SK-N-SH (cell line): ENCODE measurements around the gene ISCA2. TPM values are rescaled to one million over a fixed set of nuclear protein-coding genes. Genes with fewer than 3 reads are reported as not detected.

Experiments
- CTCF ChIA-PET: fragments of 300-600, 350-600 bp; formaldehyde crosslinking; extraction: SDS; loops from one replicate; lab custom pipeline; 2021; lab: Yijun Ruan, JAX
- POLR2A ChIA-PET: fragments of 350-600 bp; sonication (Branson Sonifier 250); formaldehyde crosslinking; extraction: SDS; loops from one replicate; lab custom pipeline; 2020; ENCODE audit warnings: antibody characterized with exemption, inconsistent platforms; lab: Yijun Ruan, JAX
- DNase-seq: peaks from one replicate; pipeline ENCODE4 v3.0.0; 2012
- H2AFZ ChIP-seq: fragments of 200-600 bp; sonication (generic); 2 replicates; pipeline ENCODE4 v1.8.1; 2016; ENCODE audit warnings: antibody characterized with exemption, mild to moderate bottlenecking, low read depth
- H3F3A ChIP-seq: fragments of 200-600 bp; sonication (generic); replicated peaks from 2 replicates; pipeline ENCODE3; 2016; ENCODE audit warnings: antibody characterized with exemption, mild to moderate bottlenecking; ENCODE audit not compliant: insufficient read depth
- H3K27ac ChIP-seq, 2 experiments: fragments of 200-500 bp in 1 of 2; fragments of 200-600 bp in 1 of 2; sonication (Bioruptor generic) in 1 of 2; sonication (generic), shearing (Covaris generic) in 1 of 2; 2 replicates each; pipeline versions ENCODE4 v1.5.1 to v1.6.1; 2014 to 2016; ENCODE audit warnings: low read depth in 2 of 2, inconsistent platforms in 1 of 2, low read length in 1 of 2, mild to moderate bottlenecking in 1 of 2, mixed read lengths in 1 of 2
- H3K27me3 ChIP-seq: fragments of 200-600 bp; sonication (generic), shearing (Covaris generic); 2 replicates; pipeline ENCODE4 v1.6.1; 2016; ENCODE audit warnings: mixed run types; ENCODE audit not compliant: insufficient read depth
- H3K36me3 ChIP-seq, 2 experiments: fragments of 200-500 bp in 1 of 2; fragments of 200-600 bp in 1 of 2; sonication (Bioruptor generic) in 1 of 2; sonication (generic) in 1 of 2; replicated peaks in 1 of 2; 2 replicates each; pipeline versions ENCODE3 to v1.5.1; 2014 to 2016; ENCODE audit warnings: low read length in 1 of 2, mild to moderate bottlenecking in 1 of 2; ENCODE audit not compliant: insufficient read depth in 2 of 2, control insufficient read depth in 1 of 2
- H3K4me1 ChIP-seq, 2 experiments: fragments of 200-500 bp in 1 of 2; fragments of 200-600 bp in 1 of 2; sonication (Bioruptor generic) in 1 of 2; sonication (generic), shearing (Covaris generic) in 1 of 2; 2 replicates each; pipeline versions ENCODE4 v1.5.1 to v1.6.1; 2014 to 2016; ENCODE audit warnings: low read depth in 1 of 2, low read length in 1 of 2, mixed run types in 1 of 2; ENCODE audit not compliant: insufficient read depth in 2 of 2, control insufficient read depth in 1 of 2
- H3K4me2 ChIP-seq: fragments of 200-600 bp; sonication (generic), shearing (Covaris generic); 2 replicates; pipeline ENCODE4 v1.6.1; 2017; ENCODE audit warnings: mixed run types
- H3K4me3 ChIP-seq, 2 experiments: fragments of 200-500 bp in 1 of 2; fragments of 200-600 bp in 1 of 2; sonication (Bioruptor generic) in 1 of 2; sonication (generic), shearing (Covaris generic) in 1 of 2; 2 replicates each; pipeline versions ENCODE4 v1.5.1 to v1.8.1; 2014 to 2016; ENCODE audit warnings: low read depth in 2 of 2, inconsistent platforms in 1 of 2, low read length in 1 of 2, mild to moderate bottlenecking in 1 of 2, mixed read lengths in 1 of 2, moderate library complexity in 1 of 2
- H3K79me2 ChIP-seq: fragments of 200-600 bp; sonication (generic); 2 replicates; pipeline ENCODE4 v1.8.1; 2017; ENCODE audit warnings: mild to moderate bottlenecking; ENCODE audit not compliant: insufficient read depth
- H3K9ac ChIP-seq: fragments of 200-600 bp; sonication (generic); 2 replicates; pipeline ENCODE4 v1.6.1; 2017; ENCODE audit warnings: mixed run types
- H3K9me2 ChIP-seq: fragments of 200-600 bp; sonication (generic); 2 replicates; pipeline ENCODE4 v1.6.1; 2017; ENCODE audit warnings: mixed run types
- H3K9me3 ChIP-seq: fragments of 200-600 bp; sonication (generic); 2 replicates; pipeline ENCODE4 v1.6.1; 2017; ENCODE audit warnings: mixed run types, mild to moderate bottlenecking, moderate library complexity
- H4K20me1 ChIP-seq: fragments of 200-600 bp; sonication (generic); 2 replicates; pipeline ENCODE4 v1.6.1; 2017; ENCODE audit warnings: mild to moderate bottlenecking, mixed run types; ENCODE audit not compliant: insufficient read depth
- CHD2 ChIP-seq: fragments of 150-350 bp; IDR thresholded peaks from 2 replicates; pipeline ENCODE4 v1.6.1; 2018; ENCODE audit warnings: low read length; ENCODE audit not compliant: partially characterized antibody
- CTCF ChIP-seq: fragments of 200-600 bp; sonication (generic); IDR thresholded peaks from 2 replicates; pipeline ENCODE4 v1.6.1; 2017; ENCODE audit warnings: antibody characterized with exemption, mild to moderate bottlenecking, moderate library complexity
- JUND ChIP-seq: IDR thresholded peaks from 2 replicates; pipeline ENCODE4 v1.4.0; 2012
- MAX ChIP-seq: IDR thresholded peaks from 2 replicates; pipeline ENCODE4 v1.4.0; 2012; ENCODE audit warnings: low read depth
- MEF2A ChIP-seq: IDR thresholded peaks from 2 replicates; pipeline ENCODE4 v1.4.0; 2012; ENCODE audit warnings: low read depth, borderline replicate concordance
- NRF1 ChIP-seq: IDR thresholded peaks from 2 replicates; pipeline ENCODE4 v1.6.1; 2012; ENCODE audit warnings: low read depth, mild to moderate bottlenecking, low read length
- POLR2AphosphoS5 ChIP-seq: IDR thresholded peaks from 2 replicates; pipeline ENCODE4 v1.6.1; 2012; ENCODE audit warnings: low read depth, low read length
- RCOR1 ChIP-seq: fragments of 150-350 bp; IDR thresholded peaks from 2 replicates; pipeline ENCODE4 v1.6.1; 2017; ENCODE audit warnings: antibody characterized with exemption, low read length
- REST ChIP-seq: IDR thresholded peaks from 2 replicates; pipeline ENCODE4 v1.6.1; 2012; ENCODE audit warnings: mild to moderate bottlenecking, low read depth, low read length, moderate library complexity
- RXRA ChIP-seq: IDR thresholded peaks from 2 replicates; pipeline ENCODE4 v1.4.0; 2012; ENCODE audit warnings: low read depth, mild to moderate bottlenecking, borderline replicate concordance
- SIN3A ChIP-seq: IDR thresholded peaks from 2 replicates; pipeline ENCODE4 v1.6.1; 2012; ENCODE audit warnings: low read depth, mild to moderate bottlenecking, low read length, moderate library complexity, borderline replicate concordance
- TAF1 ChIP-seq: IDR thresholded peaks from 2 replicates; pipeline ENCODE4 v1.6.1; 2012; ENCODE audit warnings: low read depth, mild to moderate bottlenecking, low read length, moderate library complexity, borderline replicate concordance
- USF1 ChIP-seq: IDR thresholded peaks from 2 replicates; pipeline ENCODE4 v1.4.0; 2012; ENCODE audit warnings: low read depth, borderline replicate concordance
- USF2 ChIP-seq: fragments of 150-350 bp; IDR thresholded peaks from 2 replicates; pipeline ENCODE4 v1.6.1; 2017; ENCODE audit warnings: antibody characterized with exemption, low read length, low read depth, borderline replicate concordance
- YY1 ChIP-seq: IDR thresholded peaks from 2 replicates; pipeline ENCODE4 v1.4.0; 2012; ENCODE audit warnings: low read depth, mild to moderate bottlenecking
- WGBS: methylation state at CpG from one replicate; pipeline ENCODE4 v1.1.6; 2017; ENCODE audit warnings: low lambda C conversion rate; 5-methylcytosine and 5-hydroxymethylcytosine counted together
- polyA plus RNA-seq, 3 experiments: library from polyadenylated mRNA; depleted of rRNA; stranded (reverse); fragments of >200 nt; gene quantifications; 2 replicates each; pipeline ENCODE4 v1.2.3, GENCODE V29; 2012

ISCA2 gene
- polyA plus RNA-seq, 1 of the 3 experiments (the other 2 are of a cell fraction): 51.9 TPM

- H3K4me3 ChIP-seq: no peak overlapping the region
- no peak overlapping the region for H3K9ac ChIP-seq
- H3K9me2 ChIP-seq: no peaks in the 10 kb centered on the region
- H3K9me3 ChIP-seq: no peaks in the 10 kb centered on the region
- no peaks in the 10 kb centered on the region for H4K20me1 ChIP-seq
- peaks cover 0 to 5% of the 10 kb centered on the region in 2 experiments; a peak in 1 of 4 replicates for H3K4me1 ChIP-seq
- no peak for DNase-seq
- peaks cover 15 to 75% of the 10 kb centered on the region in 2 experiments for H3K36me3 ChIP-seq
- 96% methylated on average over 8 of the region's 8 CpGs for WGBS
- H3K79me2 ChIP-seq: no peaks in the 10 kb centered on the region
- H3F3A ChIP-seq: peaks cover 6% of the 10 kb centered on the region
- CTCF ChIA-PET: interaction anchor here (0.6 to 3.1 kb wide), 5 partner anchors 28 to 131 kb away, joined by 3 to 28 read pairs (median 5); partner anchors contain the start of gene LTBP2
- POLR2A ChIA-PET: interaction anchor here (0.7 kb wide), 1 partner anchor 102 kb away, joined by 3 read pairs; no protein-coding TSS in a partner anchor
- no peak overlapping the region for H2AFZ ChIP-seq
- no peak overlapping the region for H3K4me2 ChIP-seq
- no peak overlapping the region for H3K27ac ChIP-seq
- TF ChIP-seq CHD2 (no peak), USF1 (no peak), RXRA (no peak), RCOR1 (no peak), POLR2AphosphoS5 (no peak), JUND (no peak), REST (no peak), MEF2A (no peak), CTCF (no peak), NRF1 (no peak), YY1 (no peak), SIN3A (no peak), TAF1 (no peak), MAX (no peak), USF2 (no peak)
- no peaks in the 10 kb centered on the region for H3K27me3 ChIP-seq
Measured at GRCh38 chr14:74507085-74507484, 13.5 kb downstream of the ISCA2 start.
